GM21390 (cell line): ENCODE data around the gene USP6.
"Not testable (repeated sequence)": the region's sequence is repeated elsewhere in the genome, so short reads cannot be mapped to it uniquely, and the experiment has no call there.

ENCODE experiments used
- ATAC-seq: cut with Tn5 transposase; IDR thresholded peaks from one replicate; pipeline ENCODE4 v1.9.1; 2021; ENCODE audit not compliant: unreplicated experiment

USP6 gene

GRCh38 chr17:5121186-5121841 lies 5.5 kb downstream of the USP6 start:
- no peak for ATAC-seq

- not testable (repeated sequence) for ATAC-seq
Measured at GRCh38 chr17:5122056-5122455, 6.2 kb downstream of the USP6 start.

- no peak for ATAC-seq
Measured at GRCh38 chr17:5122586-5123342, 6.9 kb downstream of the USP6 start.

GRCh38 chr17:5123343-5124124 lies 7.7 kb downstream of the USP6 start:
- no peak for ATAC-seq

- not testable (repeated sequence) for ATAC-seq
Measured at GRCh38 chr17:5124125-5124760, 8.4 kb downstream of the USP6 start.

- ATAC-seq = not testable (repeated sequence)
Measured at GRCh38 chr17:5124896-5125295, 9.1 kb downstream of the USP6 start.

GRCh38 chr17:5126719-5127488 lies 11.1 kb downstream of the USP6 start:
- ATAC-seq = no peak

- ATAC-seq = no peak
Measured at GRCh38 chr17:5127910-5128309, 12.1 kb downstream of the USP6 start.

GRCh38 chr17:5128387-5128786 lies 12.6 kb downstream of the USP6 start:
- ATAC-seq = not testable (repeated sequence)

- ATAC-seq = no peak
Measured at GRCh38 chr17:5128905-5129535, 13.2 kb downstream of the USP6 start.

- ATAC-seq = not testable (repeated sequence)
Measured at GRCh38 chr17:5129770-5130169, 13.9 kb downstream of the USP6 start.

GRCh38 chr17:5130261-5130660 lies 14.4 kb downstream of the USP6 start:
- ATAC-seq = not testable (repeated sequence)

GRCh38 chr17:5130687-5131086 lies 14.9 kb downstream of the USP6 start:
- ATAC-seq = not testable (repeated sequence)

- no peak for ATAC-seq
Measured at GRCh38 chr17:5131146-5131715, 15.4 kb downstream of the USP6 start.

GRCh38 chr17:5131799-5132502 lies 16.1 kb downstream of the USP6 start:
- not testable (repeated sequence) for ATAC-seq

- ATAC-seq = not testable (repeated sequence)
Measured at GRCh38 chr17:5132503-5133225, 16.8 kb downstream of the USP6 start.

GRCh38 chr17:5133311-5133710 lies 17.5 kb downstream of the USP6 start:
- ATAC-seq = no peak

GRCh38 chr17:5133961-5134360 lies 18.1 kb downstream of the USP6 start:
- not testable (repeated sequence) for ATAC-seq
